Islet of Langerhans (tissue), 1 donor: ENCODE measurements around the gene TMEM129.

ENCODE experiments used
- FAIRE-seq: peaks from one replicate; lab custom pipeline; 2011; peaks lifted over from hg19 to GRCh38; lab: Jason Lieb, UNC

TMEM129 gene

DNA sequence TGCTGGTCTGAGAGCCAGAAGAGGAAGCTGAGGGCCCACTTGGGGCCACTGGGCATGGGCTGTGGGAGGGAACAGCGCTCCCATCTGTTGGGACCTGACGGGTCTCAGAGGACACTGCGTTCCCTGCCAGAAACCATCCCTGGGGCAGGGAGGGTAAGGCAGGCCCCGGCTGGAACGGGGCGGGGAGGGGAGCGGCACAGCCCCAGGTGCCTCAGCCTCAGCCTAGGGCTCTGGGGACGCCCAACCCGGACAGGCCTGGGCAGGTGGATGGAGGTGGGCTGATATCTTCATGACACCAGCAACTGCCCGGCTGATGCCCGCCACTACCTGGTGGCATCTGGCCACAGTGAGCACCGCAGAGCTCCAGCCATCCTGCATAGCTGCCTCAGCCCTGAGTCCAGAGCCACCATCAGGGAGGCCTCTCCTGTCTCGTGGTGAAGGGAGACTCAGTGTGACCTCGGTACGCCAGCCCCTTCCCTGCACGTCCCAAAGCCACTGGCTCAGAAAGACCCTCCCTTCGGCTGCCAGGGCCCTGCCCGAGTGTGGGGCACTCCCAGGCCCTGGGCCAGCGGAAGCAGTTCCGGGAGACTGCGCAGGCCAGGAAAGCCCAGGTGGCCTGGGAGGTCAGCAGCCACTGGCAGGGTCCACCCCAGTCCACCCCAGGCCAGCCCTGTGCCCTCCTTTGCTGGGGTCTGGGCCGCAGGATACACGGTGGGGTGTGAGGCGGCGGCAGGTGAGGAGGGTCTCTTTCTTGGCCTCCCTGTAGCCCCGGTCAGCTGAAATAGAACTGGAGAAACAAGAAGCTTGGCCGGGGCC is 37.4 kb upstream of the TMEM129 start:
- FAIRE-seq, result no peak

DNA sequence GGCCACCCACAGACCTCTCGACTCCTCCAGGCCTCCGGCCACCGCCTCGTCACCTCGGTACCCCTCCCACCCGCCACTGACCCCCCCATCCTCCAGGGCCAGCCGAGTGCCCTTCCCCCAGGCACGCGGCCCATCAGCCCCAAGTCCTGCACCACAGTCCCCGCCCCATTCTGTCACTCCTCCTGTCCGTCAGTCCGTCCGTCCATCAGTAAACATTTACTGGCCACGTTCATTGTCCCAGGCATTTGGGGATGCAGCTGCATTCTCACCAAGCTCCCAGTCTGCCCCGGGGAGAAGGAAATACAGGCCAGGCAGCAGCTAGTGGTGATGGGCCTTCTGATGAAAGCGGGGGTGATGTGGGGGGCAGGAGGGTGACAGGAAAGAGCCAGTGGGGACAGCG is 36.7 kb upstream of the TMEM129 start:
- FAIRE-seq, result no peak

DNA sequence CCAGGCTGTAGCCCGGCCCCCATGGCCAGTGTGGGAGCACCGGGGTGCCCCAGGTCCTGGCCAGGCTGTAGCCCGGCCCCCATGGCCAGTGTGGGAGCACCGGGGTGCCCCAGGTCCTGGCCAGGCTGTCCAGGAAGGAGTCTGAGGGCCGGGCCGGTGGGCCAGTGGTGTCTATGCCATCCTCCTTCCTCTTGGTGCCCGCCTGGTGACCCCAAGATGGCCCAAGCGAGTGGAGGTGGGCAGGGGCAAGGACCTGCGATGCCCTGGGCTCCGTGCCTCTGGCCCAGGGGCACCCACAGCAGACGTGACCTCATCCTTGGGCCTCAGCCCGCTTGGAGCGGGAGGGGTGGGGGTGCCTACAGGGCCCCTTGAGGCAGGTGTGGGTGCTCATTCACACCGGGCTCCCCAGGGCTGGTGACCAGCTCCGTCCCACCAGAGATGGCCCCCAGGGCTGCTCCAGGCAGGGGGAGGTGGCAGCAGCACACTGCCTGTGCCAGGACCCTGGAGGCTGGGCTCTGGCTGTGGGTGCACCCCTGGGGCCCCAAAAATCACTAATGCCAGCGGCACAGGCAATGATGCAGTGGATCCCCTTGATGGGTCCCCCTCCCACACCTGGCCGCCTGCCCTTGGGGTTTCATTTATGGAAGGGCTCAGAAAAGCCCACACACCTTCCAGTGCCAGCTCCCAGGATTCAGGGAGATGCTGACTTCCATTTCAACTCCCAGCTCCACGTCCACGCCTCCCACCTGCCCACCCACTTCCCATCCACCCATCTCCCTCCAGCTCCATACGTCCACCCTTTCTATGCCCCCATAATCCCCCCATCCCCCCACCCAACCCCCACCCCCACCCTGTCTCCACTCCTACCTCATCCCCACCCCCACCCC is 36.0 kb upstream of the TMEM129 start:
- FAIRE-seq, result no peak

DNA sequence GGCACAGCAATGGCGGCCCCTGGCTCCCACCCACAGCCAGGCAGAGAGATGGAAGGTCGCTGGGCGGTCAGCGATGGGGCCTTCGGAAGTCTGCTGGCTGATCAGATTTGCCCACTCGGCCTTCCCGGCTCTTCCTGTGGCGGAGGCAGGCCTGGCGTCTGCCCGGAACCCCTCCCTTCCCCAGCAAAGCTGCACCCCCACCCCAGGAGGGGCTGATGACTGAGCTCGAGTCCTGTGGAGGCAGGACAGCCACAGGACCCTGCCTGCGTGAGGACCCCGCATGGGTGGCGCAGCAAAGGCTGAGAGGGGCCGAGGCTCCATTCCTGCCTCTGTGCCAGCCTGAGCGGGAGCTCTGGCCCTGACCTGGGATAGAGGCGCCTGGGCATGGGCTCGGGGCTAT is 35.0 kb upstream of the TMEM129 start:
- FAIRE-seq, result no peak

DNA sequence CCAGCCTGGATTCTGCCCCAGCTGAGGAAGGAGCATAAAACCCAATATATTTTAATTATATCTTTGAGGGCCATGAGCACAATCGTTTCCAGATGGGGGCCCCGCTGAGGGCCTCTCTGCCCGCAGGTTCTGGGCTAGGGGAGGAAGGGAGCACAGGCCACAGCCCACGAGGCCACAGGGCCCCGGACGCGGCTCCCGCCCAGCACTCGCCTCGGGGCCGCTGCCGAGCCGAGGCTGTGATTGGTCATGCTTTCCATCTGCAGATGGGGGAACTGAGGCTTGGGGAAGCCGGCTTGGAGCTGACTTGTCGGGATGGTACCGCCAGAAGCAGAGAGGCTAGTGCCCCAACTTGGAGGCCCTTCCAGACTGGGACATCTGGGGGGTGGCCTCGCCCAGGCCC is 34.2 kb upstream of the TMEM129 start:
- no peak for FAIRE-seq

DNA sequence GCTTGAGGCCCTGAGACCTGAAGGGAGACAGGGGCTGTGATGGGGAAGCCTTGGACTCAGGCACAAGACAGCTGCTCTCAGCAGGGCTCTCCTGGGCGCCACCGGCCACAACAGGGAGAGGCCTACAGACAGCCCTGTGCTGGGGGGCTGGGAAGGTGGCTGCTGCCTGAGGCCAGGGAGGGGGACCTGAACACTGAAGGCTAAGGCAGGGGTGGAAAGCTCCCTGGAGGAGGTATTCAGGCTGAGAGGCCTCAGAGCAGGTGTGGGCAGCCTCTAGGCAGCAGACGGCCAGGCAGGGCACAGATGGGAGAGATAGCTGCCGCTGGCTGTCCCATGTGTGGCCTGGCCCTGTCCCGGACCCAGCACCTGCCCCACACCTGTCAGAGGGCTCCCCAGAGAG is 33.2 kb upstream of the TMEM129 start:
- no peak for FAIRE-seq

DNA sequence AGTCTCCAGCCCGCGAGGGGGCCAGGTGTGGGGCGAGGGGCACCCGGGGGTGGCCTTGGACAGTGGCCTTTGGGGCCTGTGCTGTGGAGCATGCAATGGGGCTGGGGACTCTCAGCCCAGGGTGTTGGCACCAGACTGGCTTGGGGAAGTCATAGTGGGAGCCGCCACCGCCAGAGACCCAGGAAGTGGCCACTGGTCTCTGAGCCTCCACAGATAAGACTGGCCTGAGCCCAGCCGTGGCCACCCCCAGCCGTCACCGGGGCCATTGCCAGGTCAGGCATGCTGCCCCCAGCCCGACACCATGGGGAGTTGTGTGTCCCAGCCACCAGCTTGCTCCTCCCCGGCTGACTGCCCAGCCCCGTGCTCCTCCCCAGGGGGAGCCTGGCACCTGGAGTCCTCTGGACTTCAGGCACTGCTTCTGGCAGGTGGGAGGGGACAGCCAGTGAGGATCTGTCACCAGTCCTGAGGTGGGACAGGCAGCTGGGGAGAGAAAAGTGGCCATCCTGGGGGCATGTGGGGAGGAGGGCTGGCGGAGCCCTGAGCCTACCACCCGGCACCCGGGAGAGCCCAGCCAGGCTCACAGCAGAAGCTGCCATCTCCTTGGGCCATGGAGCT is 32.7 kb upstream of the TMEM129 start:
- FAIRE-seq, result no peak

DNA sequence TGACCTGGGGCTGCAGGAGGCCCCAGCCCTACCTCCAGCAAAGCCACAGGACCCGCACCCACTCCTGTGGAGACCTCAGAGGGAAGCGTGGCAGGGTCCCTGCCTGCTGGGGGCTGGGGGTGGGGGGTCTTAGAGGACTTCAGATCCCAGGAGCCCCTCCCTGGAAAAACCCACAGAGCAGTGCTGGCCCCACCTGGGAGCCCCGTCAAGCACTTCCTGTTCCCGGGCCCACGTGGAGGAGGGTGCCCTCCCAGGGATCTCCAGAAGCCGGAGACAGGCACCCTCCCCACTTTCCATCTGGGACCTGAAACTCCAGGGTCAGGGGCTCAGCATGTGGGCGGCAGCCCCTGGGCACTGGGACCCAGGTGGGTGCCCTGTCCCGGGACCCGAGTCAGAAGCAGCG is 32.2 kb upstream of the TMEM129 start:
- FAIRE-seq, result no peak

DNA sequence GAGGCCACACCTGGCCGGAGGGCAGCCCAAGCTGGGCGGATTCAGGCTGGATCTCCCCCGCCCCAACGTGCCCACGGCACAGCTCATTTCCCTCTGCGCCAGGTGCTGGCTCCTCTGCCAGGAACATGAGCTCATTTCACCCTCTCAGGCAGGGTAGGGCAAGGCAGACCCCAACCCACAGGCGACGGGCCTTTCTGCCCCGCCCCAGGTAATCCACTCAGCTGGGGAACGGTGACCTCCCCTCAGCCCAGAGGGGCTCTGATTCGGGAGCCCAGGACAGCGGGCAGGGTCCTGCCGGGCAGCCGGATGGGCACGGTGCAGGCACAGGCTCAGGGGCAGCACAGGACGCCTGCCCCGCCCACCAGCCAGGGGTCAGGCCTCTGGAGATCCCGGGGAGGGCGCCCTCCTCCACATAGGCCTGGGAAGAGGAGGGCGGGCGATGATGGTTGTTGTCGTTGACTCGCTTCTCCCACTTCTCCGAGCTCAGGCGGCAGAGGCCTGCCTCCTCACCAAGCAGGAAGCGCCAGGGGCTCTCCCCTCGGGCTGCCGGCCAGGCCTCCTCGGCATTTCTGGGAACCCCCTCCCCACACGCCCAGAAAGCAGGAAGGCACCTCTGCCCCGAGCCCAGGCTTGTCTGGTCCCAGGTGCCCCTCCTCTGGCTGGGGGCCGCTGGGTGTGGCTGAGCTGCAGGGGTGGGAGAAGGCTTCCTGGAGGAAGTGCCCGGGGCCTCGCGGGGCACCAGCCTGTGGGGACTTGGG is 31.3 kb upstream of the TMEM129 start:
- FAIRE-seq, result no peak

DNA sequence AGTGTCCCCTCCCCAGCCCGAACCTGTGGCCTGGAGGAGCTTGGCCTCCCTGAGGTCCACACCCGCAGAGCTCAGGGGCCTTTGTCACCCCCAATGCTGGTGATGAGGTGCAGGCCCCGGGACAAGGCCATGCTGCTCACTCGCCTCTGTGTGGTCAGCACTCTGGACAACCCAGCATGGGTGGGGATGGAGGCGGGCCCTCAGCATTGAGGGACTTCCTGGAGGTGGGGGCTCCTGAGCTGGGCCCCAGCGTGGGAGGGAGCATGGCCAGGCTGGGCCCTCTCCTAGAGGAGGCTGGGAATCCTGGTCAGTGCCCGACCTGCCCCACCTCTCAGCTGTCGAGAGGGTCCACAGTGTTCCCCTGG is 30.8 kb upstream of the TMEM129 start:
- FAIRE-seq, result no peak

DNA sequence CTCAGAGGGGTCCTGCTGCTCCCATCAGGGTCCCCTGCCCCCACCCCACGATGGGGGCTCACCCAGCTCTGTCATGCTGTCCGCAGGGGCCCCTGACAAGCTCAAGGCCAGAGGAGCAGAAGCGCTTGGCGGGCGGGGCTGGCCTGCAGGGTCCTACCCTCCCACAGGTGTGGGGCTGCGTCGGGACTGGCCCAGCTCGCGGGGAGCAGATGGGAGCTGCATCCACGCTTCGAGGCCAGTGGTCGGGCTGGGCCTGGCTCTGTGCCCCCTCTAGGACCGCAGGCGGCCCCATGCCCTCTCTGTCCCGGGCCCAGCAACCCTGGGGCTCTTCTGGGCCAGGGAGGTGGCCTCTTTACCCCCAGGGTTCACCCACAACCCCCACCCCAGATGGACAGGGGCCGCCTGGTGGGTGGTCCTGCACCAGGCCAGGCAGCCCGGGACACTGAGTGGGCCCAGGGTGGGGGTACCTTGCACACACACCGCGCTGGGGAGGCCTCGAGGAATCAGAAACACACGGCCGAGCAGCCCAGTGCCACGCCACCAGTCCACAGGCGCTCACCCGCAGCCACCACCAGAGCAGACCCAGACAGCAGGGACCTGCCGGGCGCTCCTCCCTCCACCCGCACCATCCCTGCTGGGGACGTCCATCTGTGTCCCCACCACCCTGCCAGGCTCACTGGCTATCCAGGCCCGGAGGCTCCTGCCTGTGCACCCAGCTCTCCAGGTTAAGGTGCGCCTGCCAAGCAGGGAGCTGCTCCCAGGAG is 30.2 kb upstream of the TMEM129 start:
- no peak for FAIRE-seq

DNA sequence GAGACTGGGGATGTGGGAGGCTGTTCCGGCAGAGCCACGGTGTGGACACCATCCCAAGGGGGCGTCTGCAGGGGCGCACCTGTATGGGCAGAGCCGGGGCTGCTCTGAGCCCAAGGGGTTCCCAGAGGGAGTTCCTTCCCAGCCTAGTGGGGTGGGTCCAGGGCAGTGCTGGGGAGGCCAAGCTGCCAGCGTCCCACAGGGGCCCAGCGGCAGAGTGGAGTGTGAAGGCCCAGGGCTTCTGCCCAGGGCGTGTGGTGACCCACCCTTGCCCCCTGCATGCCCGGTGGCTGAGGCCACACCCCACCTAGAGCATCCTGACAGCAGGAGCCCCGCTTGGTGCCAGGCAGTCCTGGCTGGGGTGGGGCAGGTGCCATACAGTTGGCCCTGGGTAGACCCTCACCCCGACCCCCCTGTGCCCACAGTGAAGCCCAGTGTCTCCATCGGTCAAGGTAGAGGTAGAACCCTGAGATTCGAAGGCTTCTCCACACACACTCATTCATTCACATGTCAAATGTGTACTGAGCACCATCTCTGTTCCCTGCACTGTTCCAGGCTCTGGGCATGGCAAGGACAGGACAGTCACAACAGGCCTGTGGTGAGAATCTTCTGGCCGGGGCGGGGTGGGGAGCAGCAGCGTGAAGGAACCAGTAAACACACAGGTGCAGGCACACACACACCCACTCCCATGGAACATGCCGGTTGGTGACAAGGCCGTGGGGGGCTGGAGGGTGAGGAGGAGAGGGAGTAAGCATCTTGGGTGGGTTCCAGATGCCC is 29.4 kb upstream of the TMEM129 start:
- no peak for FAIRE-seq

DNA sequence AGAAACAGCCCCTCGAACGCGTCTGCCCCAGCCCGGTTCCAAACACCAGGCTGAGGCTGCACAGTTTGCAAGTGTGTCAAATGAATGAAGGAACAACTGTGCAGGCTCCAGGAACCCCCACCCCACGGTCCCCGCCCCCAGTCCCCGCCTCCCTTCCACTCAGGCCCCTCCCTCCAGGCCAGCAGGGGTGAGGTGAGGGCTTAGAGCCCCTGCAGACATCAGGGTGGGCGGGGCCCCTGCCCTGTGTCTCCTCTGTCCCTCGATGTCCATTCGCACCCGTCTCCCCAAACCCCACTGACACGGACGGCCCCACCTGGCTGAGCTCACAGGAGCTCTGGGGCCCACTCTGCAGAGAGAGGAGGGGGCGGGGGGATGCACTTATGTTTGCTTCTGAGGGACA is 28.7 kb upstream of the TMEM129 start:
- FAIRE-seq, result no peak

DNA sequence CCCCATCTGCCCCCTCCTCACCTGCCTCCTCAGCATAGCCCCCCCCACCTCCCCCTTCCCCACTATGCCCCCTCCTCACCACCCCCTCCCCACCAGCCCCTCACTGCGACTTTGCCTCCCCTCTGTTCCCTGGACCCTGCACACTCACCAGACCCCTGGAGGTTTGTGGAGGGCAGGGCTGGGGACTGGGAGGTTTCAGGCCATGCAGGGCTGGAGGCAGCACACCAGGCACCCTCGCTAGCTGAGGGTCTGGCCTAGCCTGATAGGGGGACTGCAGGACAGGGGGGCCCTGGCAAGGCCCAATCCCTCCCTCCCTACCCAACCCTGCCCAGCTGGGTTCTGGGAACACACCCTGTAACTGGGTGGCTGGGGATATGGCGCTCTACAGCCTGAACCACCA is 28.2 kb upstream of the TMEM129 start:
- no peak for FAIRE-seq

DNA sequence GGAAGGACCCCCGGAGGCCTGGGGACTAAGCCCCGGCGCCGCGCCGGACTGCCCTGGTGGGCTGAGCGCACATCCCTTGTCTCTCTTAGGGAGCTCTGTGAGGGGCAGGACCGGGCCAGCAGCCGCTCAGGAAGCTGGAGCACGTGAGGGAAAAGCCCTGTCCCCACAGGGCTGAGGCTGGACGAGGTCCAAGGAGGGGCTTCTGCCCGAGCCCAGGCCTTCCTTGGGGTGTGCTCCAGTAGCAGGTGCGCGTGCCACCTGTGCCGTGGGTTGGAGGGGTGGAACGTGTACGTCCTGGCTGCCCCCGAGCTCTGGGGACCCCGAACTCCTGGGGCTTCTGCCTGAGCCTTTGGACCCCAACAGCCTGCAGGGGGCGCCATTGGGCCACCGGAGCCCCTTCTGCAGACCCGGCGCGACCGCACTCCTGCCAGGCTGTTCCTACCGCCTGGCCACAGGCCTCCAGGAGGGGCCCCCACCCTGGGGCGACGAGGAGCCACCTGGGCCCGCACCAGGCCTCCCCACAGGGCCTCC is 27.4 kb upstream of the TMEM129 start:
- no peak for FAIRE-seq

DNA sequence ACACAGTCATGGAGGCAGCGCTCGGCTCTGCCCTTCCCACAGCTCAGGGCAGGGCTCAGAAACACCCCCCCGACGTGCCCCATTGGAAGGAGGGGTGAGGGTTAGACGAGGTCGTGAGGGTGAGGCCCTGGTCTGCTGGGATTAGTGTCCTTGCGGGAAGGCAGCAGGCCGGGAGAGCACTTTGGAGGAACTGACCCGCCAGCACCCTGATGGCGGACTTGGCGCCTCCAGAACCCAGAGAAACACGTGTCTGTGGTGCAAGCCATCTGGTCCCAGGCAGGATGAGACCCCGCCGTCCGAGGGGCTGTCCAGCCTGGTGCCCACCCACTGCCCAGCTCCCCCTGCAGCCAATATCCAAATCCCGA is 26.5 kb upstream of the TMEM129 start:
- FAIRE-seq, result no peak

DNA sequence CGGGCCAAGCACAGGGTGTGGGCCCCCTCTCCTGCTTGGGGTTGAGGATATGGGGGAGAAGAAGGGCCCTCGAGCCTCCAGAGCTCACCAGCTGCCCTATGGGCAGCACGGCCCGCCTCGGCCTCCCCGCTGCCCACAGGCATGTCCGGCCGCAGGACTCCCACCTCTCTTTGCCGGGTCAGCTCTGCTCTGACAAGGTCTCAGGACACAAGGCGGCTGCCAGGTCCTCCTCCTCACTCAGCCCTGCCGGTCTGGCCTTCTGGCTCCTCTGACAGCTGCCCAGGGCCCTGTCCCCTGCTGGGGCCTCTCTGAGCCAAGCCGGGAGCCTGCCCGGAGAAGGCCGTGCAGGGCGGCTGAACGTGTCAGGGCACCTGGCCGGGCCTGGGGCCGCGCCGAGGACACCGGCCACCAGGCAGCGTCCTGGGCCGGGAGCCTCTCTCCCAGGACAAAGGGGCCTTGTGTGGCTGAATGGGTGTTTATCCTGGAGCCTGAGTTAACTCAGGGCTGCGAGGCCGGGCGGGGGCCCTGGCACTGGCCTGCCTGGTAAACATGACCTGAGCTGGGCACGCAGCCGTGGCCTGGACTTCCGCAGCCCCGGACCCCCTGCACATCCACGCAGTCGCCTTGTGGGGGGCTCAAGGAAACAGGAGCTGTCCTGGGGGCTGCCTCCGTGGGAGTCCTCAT is 25.9 kb upstream of the TMEM129 start:
- no peak for FAIRE-seq

DNA sequence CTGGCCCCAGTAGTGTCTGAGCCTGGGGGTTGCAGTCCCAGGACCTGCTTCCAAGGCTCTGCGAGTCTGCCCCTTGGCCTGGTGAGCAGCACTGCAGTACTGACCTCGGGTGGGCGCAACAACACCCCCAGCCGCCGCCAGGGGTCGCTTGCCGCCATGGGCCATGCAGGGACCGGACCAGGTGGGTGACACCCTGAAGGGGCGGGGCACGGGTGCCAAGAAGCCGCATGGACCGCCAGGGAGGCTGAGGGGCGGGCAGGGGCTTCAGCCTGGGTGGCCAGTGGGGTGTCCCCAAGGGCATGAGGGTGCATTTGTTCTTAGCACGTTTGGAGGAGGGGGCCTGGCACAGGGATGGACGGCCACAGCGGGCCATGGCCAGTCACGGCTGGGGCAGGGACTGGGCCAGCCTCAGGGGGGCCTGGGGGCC is 25.2 kb upstream of the TMEM129 start:
- FAIRE-seq, result no peak

DNA sequence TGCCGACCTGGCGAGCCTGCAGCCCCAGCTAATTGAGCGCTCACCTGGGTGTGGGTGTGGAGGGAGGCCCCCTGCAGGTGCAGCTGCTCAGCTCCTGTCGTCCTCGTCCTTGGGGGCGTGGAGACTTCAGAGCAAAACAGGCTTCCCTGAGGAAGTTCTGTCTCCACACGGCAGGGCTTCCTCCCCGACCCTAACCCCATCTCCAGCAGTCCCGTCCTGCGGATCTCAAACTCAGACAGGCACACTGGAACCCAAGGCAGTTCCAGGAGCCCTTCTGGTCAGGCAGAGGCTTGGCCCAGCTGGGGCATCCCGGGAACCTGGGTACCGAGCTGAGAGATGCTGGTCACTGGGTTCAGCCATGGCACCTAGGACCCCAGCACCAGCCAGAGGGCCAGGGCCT is 24.6 kb upstream of the TMEM129 start:
- no peak for FAIRE-seq

DNA sequence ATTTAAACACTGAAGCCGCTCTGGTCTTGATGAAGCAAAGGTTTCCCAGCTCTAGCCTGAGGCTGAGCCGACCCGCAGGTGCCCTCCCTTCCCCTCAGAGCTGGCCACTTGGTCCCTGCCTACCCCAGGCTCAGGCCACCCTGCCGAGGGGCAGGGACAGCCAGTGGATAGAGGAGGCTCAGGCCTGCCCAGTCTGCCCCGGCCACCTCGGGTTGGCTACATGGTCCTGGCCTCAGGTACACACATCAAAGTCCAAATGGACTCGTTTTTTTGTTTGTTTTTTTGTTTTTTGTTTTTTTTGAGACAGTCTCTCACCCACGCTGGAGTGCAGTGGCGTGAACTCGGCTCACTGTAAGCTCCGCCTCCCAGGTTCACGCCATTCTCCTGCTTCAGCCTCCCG is 24.0 kb upstream of the TMEM129 start:
- no peak for FAIRE-seq
